GM23338 (cell line): Measurements from ENCODE around the gene RASL11A. TPM values are rescaled to one million over a fixed set of nuclear protein-coding genes. Genes with fewer than 3 reads are reported as not detected.

ENCODE experiments used
- ATAC-seq: fragments of 200-7000 bp; cut with Tn5 transposase; 3 replicates; pipeline ENCODE4 v1.9.1; 2020
- DNase-seq: peaks from one replicate; pipeline ENCODE4 v3.0.0-alpha.2; 2015; ENCODE audit warnings: low spot score
- H2AFZ ChIP-seq: fragments of 200-600 bp; sonication (generic); 2 replicates; pipeline ENCODE4 v1.8.0; 2016; ENCODE audit warnings: antibody characterized with exemption, mild to moderate bottlenecking, moderate library complexity
- H3F3A ChIP-seq: fragments of 200-600 bp; sonication (generic); replicated peaks from 2 replicates; pipeline ENCODE4 v1.8.0; 2017; ENCODE audit warnings: antibody characterized with exemption, mixed run types, low read depth
- H3K27ac ChIP-seq: fragments of 200-600 bp; sonication (generic); 2 replicates; pipeline ENCODE4 v1.6.1; 2016; ENCODE audit warnings: low read depth
- H3K27me3 ChIP-seq: fragments of 200-600 bp; sonication (generic); 2 replicates; pipeline ENCODE4 v1.8.0; 2016; ENCODE audit warnings: mild to moderate bottlenecking, mixed run types, moderate library complexity; ENCODE audit not compliant: insufficient read depth
- H3K36me3 ChIP-seq: fragments of 200-600 bp; sonication (generic); 2 replicates; pipeline ENCODE4 v1.8.0; 2016; ENCODE audit warnings: mild to moderate bottlenecking; ENCODE audit not compliant: insufficient read depth
- H3K4me1 ChIP-seq: fragments of 200-600 bp; sonication (generic); 2 replicates; pipeline ENCODE4 v1.8.0; 2016; ENCODE audit warnings: mild to moderate bottlenecking, moderate library complexity; ENCODE audit not compliant: insufficient read depth
- H3K4me2 ChIP-seq: fragments of 200-600 bp; sonication (generic); 2 replicates; pipeline ENCODE4 v1.7.1; 2017; ENCODE audit warnings: mixed run types
- H3K4me3 ChIP-seq: fragments of 200-600 bp; sonication (generic); 2 replicates; pipeline ENCODE4 v1.6.1; 2016; ENCODE audit warnings: mixed run types
- H3K79me2 ChIP-seq: fragments of 200-600 bp; sonication (generic); replicated peaks from 2 replicates; pipeline ENCODE4 v1.8.0; 2017; ENCODE audit warnings: mild to moderate bottlenecking; ENCODE audit not compliant: insufficient read depth
- H3K9me2 ChIP-seq: fragments of 200-600 bp; sonication (generic); 2 replicates; pipeline ENCODE4 v1.8.0; 2017; ENCODE audit not compliant: insufficient read depth
- H4K20me1 ChIP-seq: fragments of 200-600 bp; sonication (generic); replicated peaks from 2 replicates; pipeline ENCODE4 v1.8.0; 2017; ENCODE audit warnings: mild to moderate bottlenecking; ENCODE audit not compliant: insufficient read depth
- H3K27ac Mint-ChIP-seq: 2 replicates; pipeline ENCODE4 v1.8.0; 2020; ENCODE audit warnings: inconsistent platforms, mild to moderate bottlenecking, moderate library complexity, mixed read lengths
- H3K27me3 Mint-ChIP-seq: 3 replicates; pipeline ENCODE4 v1.8.0; 2022; ENCODE audit warnings: low read depth, mild to moderate bottlenecking, moderate library complexity, mixed read lengths, inconsistent platforms; ENCODE audit not compliant: insufficient read depth, poor library complexity
- H3K36me3 Mint-ChIP-seq: 3 replicates; pipeline ENCODE4 v1.8.0; 2021; ENCODE audit warnings: low read depth, mild to moderate bottlenecking, inconsistent platforms, moderate library complexity, mixed read lengths
- H3K4me1 Mint-ChIP-seq: 3 replicates; pipeline ENCODE4 v1.8.0; 2020; ENCODE audit warnings: mild to moderate bottlenecking, inconsistent platforms, mixed read lengths
- H3K4me3 Mint-ChIP-seq: 3 replicates; pipeline ENCODE4 v1.8.0; 2021; ENCODE audit warnings: moderate library complexity, mild to moderate bottlenecking, inconsistent platforms, mixed read lengths
- H3K9me3 Mint-ChIP-seq: 3 replicates; pipeline ENCODE4 v1.8.0; 2020; ENCODE audit warnings: moderate library complexity, mild to moderate bottlenecking, inconsistent platforms, mixed read lengths
- CTCF ChIP-seq, 2 experiments: fragments of 200-600 bp in 1 of 2; sonication (generic) in 1 of 2; conservative IDR thresholded peaks; 2 replicates each; pipeline versions ENCODE4 v1.5.1 to v1.6.1; 2016 to 2017; ENCODE audit warnings: antibody characterized with exemption in 2 of 2, low read depth in 2 of 2, mild to moderate bottlenecking in 2 of 2, moderate library complexity in 1 of 2
- ETS1 ChIP-seq: IDR thresholded peaks from 2 replicates; pipeline ENCODE4 v1.6.1; 2016; ENCODE audit warnings: antibody characterized with exemption
- POLR2AphosphoS5 ChIP-seq: IDR thresholded peaks from 2 replicates; pipeline ENCODE4 v1.6.1; 2016; ENCODE audit warnings: antibody characterized with exemption, low read depth
- REST ChIP-seq: IDR thresholded peaks from one replicate; pipeline ENCODE4 v1.6.1; 2018; ENCODE audit warnings: antibody characterized with exemption; ENCODE audit not compliant: unreplicated experiment
- ZNF114 ChIP-seq: fragments of 250-450 bp; sonication (Bioruptor Pico); IDR thresholded peaks from 2 replicates; pipeline ENCODE4 v1.5.0; 2020; ENCODE audit warnings: mild to moderate bottlenecking, moderate library complexity
- polyA plus RNA-seq: library from polyadenylated mRNA; unstranded; fragments of >200 nt; fragmentation: Nextera tagmentation; extraction: Ambion mirVana; gene quantifications from 2 replicates; pipeline ENCODE4 v1.2.1, GENCODE V29; 2016
- total RNA-seq: library from RNA; depleted of rRNA; stranded (reverse); fragments of >200 nt; shearing (Covaris generic); gene quantifications from 2 replicates; pipeline ENCODE4 v1.2.3, GENCODE V29; 2014

The RASL11A gene
- total and polyA plus RNA-seq, 2 experiments from 2014 or later: 1.9 to 3.3 TPM

GRCh38 chr13:27281420-27281819, 10.8 kb downstream of the RASL11A start (continued):
- TF ChIP-seq CTCF (conservative IDR thresholded peaks at IDR 0.05; ENCODE audit: low read depth in 2 of 2): no peak

- ATAC-seq: no peak
- no peaks in the 10 kb centered on the region for H3K27me3 ChIP-seq
- no peaks in the 10 kb centered on the region for H3K36me3 ChIP-seq
- no peak overlapping the region for H3K4me3 ChIP-seq
- H3K4me2 ChIP-seq: no peak overlapping the region
- H3K27ac ChIP-seq: no peak overlapping the region
- H3K9me2 ChIP-seq: no peaks in the 10 kb centered on the region
- no peak overlapping the region for H2AFZ ChIP-seq
- Mint-ChIP-seq H3K4me1 (peaks cover 13% of the 10 kb centered on the region), H3K27me3 (peaks cover 6% of the 10 kb centered on the region), H3K27ac (no peak overlapping the region), H3K36me3 (no peaks in the 10 kb centered on the region), H3K4me3 (no peak overlapping the region), H3K9me3 (no peaks in the 10 kb centered on the region)
- TF ChIP-seq ZNF114 (CRISPR knock-in tag) (no peak), ETS1 (no peak), CTCF (conservative IDR thresholded peaks at IDR 0.05; ENCODE audit: low read depth in 2 of 2) (peak; percentile 15 to 61; a peak in 2 of 4 replicates), REST (no peak), POLR2AphosphoS5 (no peak)
- no peak for DNase-seq
- no peaks in the 10 kb centered on the region for H3K79me2 ChIP-seq
- H4K20me1 ChIP-seq: no peaks in the 10 kb centered on the region
- no peaks in the 10 kb centered on the region for H3F3A ChIP-seq
- no peaks in the 10 kb centered on the region; the same call in 1 of the 2 replicates for H3K4me1 ChIP-seq
Measured at GRCh38 chr13:27283906-27284493, 13.4 kb downstream of the RASL11A start.
